Ishikawa (cell line): ENCODE measurements around the gene CPSF4L.

Experiments used
- CEBPB ChIP-seq: IDR thresholded peaks from 2 replicates; pipeline ENCODE4 v1.6.1; 2012
- CREB1 ChIP-seq: IDR thresholded peaks from 2 replicates; pipeline ENCODE4 v1.6.1; 2012; ENCODE audit warnings: low read depth
- EGR1 ChIP-seq: IDR thresholded peaks from 2 replicates; pipeline ENCODE4 v1.6.1; 2012
- EP300 ChIP-seq: IDR thresholded peaks from 2 replicates; pipeline ENCODE4 v1.6.1; 2012; ENCODE audit warnings: borderline replicate concordance
- FOXM1 ChIP-seq: IDR thresholded peaks from 2 replicates; pipeline ENCODE4 v1.6.1; 2012; ENCODE audit warnings: low read depth, borderline replicate concordance
- MAX ChIP-seq: IDR thresholded peaks from 2 replicates; pipeline ENCODE4 v1.6.1; 2012
- NFIC ChIP-seq: IDR thresholded peaks from 2 replicates; pipeline ENCODE4 v1.6.1; 2012
- RAD21 ChIP-seq: IDR thresholded peaks from 2 replicates; pipeline ENCODE4 v1.6.1; 2012; ENCODE audit warnings: low read depth
- REST ChIP-seq: IDR thresholded peaks from 2 replicates; pipeline ENCODE4 v1.6.1; 2012; ENCODE audit warnings: low read depth, mild to moderate bottlenecking
- TAF1 ChIP-seq: IDR thresholded peaks from 2 replicates; pipeline ENCODE4 v1.6.1; 2012; ENCODE audit warnings: low read depth, mild to moderate bottlenecking
- TCF12 ChIP-seq: IDR thresholded peaks from 2 replicates; pipeline ENCODE4 v1.6.1; 2012; ENCODE audit warnings: low read depth
- TEAD4 ChIP-seq: IDR thresholded peaks from 2 replicates; pipeline ENCODE4 v1.6.1; 2012
- USF1 ChIP-seq: IDR thresholded peaks from 2 replicates; pipeline ENCODE4 v1.6.1; 2012
- YY1 ChIP-seq: IDR thresholded peaks from 2 replicates; pipeline ENCODE4 v1.6.1; 2012; ENCODE audit warnings: low read depth
- ZBTB7A ChIP-seq: IDR thresholded peaks from 2 replicates; pipeline ENCODE4 v1.6.1; 2012; ENCODE audit warnings: low read depth

Gene CPSF4L

GRCh38 chr17:73284354-73284753, 22.7 kb upstream of the CPSF4L start:
- TF ChIP-seq YY1 (no peak), CEBPB (no peak), TAF1 (no peak), USF1 (no peak), NFIC (no peak), REST (no peak), TCF12 (no peak), TEAD4 (no peak), MAX (no peak), EGR1 (no peak), CREB1 (no peak)

- TF ChIP-seq FOXM1: no peak
- TF ChIP-seq USF1: no peak
- no peak for TF ChIP-seq NFIC
- no peak for TF ChIP-seq EP300
- TF ChIP-seq EGR1: no peak
- TF ChIP-seq CEBPB: no peak
- no peak for TF ChIP-seq MAX
- no peak for TF ChIP-seq RAD21
- TF ChIP-seq YY1: no peak
- TF ChIP-seq TAF1: no peak
- no peak for TF ChIP-seq TCF12
- TF ChIP-seq REST: no peak
- no peak for TF ChIP-seq TEAD4
- TF ChIP-seq ZBTB7A: no peak
- no peak for TF ChIP-seq CREB1
These were observed 22.2 kb upstream of the CPSF4L start for GRCh38 chr17:73283841-73284282.

- TF ChIP-seq CREB1: no peak
- TF ChIP-seq RAD21: no peak
- no peak for TF ChIP-seq EGR1
- no peak for TF ChIP-seq TEAD4
- no peak for TF ChIP-seq NFIC
- no peak for TF ChIP-seq TAF1
- TF ChIP-seq MAX: no peak
- no peak for TF ChIP-seq REST
- no peak for TF ChIP-seq USF1
- TF ChIP-seq EP300: no peak
- TF ChIP-seq TCF12: no peak
These were observed 21.6 kb upstream of the CPSF4L start for GRCh38 chr17:73283250-73283649.

GRCh38 chr17:73282629-73283028, 20.9 kb upstream of the CPSF4L start:
- TF ChIP-seq YY1: no peak
- TF ChIP-seq USF1: no peak
- no peak for TF ChIP-seq TEAD4
- no peak for TF ChIP-seq EP300
- no peak for TF ChIP-seq TAF1
- TF ChIP-seq REST: no peak
- no peak for TF ChIP-seq EGR1
- no peak for TF ChIP-seq RAD21
- TF ChIP-seq MAX: no peak
- TF ChIP-seq FOXM1: no peak
- no peak for TF ChIP-seq NFIC
- TF ChIP-seq ZBTB7A: no peak
